Measurements from ENCODE around the gene HOXC11.

The HOXC11 gene

DNA sequence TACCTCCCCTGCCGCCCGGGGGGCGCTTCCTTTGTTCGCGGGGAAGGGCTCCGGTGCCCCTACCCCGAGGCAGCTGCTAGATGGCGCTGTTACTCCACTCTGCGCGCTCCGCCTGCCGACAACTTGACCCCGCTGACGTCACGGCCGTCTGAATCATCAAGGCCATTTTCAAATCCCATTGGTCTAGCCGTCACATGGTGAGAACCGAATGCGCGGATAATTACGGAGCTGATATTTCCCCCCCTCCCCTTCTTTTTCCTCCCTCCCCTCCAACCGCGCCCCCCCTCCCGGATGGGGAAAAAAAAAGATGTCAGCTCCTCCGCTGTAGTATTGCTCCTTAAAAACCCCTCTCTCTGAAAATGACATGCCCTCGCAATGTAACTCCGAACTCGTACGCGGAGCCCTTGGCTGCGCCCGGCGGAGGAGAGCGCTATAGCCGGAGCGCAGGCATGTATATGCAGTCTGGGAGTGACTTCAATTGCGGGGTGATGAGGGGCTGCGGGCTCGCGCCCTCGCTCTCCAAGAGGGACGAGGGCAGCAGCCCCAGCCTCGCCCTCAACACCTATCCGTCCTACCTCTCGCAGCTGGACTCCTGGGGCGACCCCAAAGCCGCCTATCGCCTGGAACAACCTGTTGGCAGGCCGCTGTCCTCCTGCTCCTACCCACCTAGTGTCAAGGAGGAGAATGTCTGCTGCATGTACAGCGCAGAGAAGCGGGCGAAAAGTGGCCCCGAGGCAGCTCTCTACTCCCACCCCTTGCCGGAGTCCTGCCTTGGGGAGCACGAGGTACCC is 12.2 kb downstream of the HOXC11 start, which contains the start of gene HOXC10:
HOXC10 (plus strand) TSS at position 246 of the 791 bp plus-strand sequence; CDS start at position 360, 114 bp downstream.
- DNase-seq (ENCODE audit: low read depth in 1 of 2, low spot score in 1 of 2): peak; percentile 52 to 80

DNA sequence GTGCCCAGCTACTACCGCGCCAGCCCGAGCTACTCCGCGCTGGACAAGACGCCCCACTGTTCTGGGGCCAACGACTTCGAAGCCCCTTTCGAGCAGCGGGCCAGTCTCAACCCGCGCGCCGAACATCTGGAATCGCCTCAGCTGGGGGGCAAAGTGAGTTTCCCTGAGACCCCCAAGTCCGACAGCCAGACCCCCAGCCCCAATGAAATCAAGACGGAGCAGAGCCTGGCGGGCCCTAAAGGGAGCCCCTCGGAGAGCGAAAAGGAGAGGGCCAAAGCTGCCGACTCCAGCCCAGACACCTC is 12.7 kb downstream of the HOXC11 start:
- DNase-seq (ENCODE audit: low read depth in 1 of 2, low spot score in 1 of 2): no peak

DNA sequence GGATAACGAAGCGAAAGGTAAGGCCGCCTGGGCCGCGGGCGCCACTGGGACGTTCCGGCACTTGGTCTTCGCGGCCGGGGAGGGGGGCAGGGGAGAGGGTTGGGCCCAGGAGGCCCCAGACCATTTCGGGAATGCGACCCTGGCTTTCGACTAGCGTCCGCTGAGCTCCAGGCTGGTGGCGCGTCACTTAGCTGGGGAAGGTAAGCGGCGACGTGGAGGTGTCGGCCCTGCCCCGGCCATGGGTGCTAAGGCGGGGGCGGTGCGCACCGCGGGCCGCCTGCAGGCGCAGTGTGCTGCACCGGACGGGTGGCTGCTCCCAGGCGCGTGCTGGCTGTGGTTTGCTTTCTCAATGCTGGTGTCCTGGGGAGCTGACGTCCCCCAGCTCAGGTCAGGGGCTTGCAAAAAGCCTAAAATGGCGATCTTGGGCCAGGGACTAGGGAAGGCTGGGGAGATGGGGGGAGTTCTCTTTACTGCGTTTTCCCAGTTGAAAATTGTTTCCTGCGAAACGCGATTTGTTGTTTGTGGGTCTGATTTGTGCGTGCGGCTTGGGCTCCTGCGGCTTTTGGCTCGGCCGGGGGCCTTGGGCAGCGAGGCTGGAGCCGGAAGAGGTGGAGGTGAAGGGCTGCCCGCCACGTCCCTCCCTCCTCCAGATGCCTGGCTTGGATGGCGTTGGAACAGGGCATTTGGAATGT is 13.2 kb downstream of the HOXC11 start:
- DNase-seq (ENCODE audit: low read depth in 1 of 2, low spot score in 1 of 2): no peak

DNA sequence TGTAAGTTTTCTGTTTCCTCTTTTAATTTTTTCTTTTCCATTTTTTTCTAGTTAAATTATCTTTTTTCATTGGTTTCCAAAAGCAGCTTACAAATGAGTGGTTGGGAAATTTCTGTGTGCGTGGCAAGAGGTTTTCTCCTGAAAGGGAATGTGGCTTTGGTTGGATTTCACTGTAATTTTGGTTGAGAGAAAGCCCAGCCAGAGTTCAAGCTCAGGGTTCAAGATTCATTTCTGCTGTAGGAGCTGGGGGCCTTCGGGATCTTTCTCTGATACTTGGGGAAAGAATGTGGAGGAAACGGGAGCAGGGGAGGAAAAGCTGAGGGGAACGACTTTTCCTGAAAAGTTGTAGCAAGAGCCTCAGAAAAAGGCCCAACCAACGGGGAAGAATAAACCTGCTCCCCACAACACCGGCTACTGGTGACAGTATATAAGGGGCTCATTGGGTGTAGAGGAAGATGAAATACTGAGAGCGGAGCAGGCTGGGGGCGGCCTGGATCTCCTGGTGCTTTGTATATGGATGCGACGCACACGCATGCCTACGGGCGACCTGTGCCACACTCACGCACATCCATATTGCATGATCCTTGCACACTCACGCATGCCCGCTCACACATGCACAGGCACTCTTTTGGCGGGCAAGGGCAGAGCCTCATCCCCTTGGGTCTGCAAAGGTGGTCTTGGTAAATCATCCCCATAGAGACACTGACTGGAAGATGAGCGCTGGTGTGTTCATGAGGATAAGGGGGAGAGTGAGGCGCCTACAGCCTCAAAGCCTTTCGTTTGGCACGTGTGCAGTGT is 14.0 kb downstream of the HOXC11 start:
- no peak for DNase-seq (ENCODE audit: low read depth in 1 of 2, low spot score in 1 of 2)

DNA sequence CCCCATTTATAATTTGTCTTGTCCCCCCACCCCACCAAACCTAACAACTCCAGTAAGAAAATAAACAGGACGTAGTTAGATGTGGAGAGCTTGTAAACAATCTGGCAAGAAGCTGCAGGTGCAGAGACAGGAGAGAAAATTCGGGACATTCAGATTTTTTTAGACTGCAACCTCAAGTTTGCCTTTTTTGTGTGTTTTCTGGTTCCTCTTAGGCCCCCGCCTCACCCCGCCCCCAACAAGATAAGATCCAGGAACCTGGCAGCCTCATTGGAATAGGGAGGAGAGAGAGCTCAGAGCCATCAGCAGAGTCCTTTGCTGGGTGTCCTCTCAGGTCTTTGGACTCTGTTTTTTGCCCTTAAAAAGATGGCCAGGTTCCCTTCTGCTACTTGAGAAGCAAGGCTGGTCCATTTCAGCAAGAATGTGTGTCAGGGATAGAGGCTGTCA is 14.9 kb downstream of the HOXC11 start:
- DNase-seq (ENCODE audit: low read depth in 1 of 2, low spot score in 1 of 2): no peak

DNA sequence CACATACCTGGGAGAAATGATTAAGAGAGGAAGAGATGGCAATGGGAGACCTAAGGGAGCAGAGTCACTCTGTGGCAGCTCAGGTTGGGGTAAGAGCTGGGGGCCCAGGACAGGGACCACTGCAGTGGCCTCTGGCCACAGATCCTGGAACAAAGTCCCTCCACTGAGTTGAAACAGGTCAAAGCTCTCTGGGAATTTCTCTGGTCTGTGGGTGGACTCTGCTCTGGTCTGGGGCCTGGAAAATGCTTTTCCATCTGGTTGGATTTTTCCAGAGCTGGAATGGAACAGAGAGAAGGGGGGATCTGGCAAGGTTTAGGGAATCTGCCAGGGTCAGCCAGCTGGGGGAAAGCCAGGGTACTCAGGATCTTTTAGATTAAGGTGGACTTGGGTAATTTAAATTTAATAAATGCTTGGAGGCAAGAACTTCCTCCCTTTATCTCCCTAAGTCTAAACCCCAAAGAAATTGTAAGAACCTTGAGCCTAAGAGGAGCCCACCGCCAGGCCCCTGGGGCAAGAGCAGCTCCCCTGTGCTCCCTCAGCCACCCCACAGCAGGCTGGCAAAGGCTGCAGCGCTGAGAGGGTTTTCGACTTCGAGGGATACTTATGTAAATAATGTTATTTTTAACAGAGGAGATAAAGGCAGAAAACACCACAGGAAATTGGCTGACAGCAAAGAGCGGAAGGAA is 15.8 kb downstream of the HOXC11 start:
- DNase-seq (ENCODE audit: low read depth in 1 of 2, low spot score in 1 of 2): no peak

DNA sequence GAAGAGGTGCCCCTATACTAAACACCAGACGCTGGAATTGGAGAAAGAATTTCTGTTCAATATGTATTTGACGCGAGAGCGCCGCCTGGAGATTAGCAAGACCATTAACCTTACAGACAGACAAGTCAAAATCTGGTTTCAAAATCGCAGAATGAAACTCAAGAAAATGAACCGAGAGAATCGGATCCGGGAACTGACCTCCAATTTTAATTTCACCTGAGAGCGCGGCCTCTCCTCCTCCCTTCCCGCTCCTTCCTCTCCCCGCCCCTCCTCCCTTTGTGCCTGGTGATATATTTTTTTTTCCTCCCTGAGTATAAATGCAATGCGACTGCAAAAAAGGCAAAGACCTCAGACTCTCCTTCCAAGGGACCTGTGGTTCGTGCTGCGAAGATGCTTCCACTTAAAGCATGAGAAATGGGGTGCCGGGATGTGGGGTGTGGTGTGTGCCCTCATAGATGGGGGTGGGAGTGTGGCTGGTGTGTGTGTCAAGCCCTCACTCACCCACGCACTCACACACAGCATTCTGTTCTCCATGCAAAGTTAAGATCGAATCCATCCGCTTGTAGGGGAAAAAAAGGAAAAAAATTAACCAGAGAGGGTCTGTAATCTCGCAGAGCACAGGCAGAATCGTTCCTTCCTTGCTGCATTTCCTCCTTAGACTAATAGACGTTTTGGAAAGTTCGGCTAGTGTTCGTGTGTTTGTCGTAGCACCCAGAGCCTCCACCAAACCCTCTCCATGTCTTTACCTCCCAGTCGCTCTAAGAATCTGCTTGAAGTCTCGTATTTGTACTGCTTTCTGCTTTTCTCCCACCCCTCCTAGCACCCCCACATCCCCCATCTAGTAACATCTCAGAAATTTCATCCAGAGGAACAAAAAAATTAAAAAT is 16.5 kb downstream of the HOXC11 start:
- no peak for DNase-seq (ENCODE audit: low read depth in 1 of 2, low spot score in 1 of 2)

DNA sequence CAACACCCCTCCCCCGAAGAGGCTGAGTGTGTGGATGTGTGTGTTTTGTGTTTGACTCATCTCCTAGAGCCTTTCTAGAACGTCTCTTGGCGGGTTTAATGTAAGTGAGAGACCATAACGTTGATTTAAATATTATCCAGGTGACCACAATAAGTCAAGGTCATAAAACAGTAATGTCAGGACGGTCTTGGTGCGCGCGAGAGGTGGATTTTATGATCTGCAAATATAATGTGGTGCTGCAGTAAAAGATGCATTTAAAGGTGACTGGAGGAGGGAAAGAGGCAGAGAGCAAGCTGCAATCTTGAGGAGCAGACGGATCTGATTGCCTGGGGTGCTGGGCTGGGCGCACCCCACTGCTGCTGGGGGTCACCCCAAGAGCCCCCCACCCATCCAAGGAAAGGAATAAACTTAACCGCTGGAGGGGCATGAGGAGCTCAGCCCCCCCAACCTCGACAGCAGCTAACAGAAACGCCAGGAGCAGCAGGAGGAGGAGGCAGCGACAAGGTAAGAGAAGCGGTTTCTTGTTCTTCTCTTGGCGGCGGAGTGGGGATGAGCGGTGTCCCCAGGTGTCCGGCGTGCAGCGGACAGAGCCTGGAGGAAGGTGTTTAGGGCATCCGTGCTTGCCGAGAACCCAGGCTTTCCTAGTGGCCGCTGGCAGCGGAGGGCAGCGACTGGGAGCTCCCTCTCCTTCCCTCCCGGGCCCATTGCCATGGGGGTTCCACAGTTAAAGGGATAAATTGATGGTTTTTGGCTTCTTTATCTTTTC is 17.6 kb downstream of the HOXC11 start:
- DNase-seq (ENCODE audit: low read depth in 1 of 2, low spot score in 1 of 2): no peak

DNA sequence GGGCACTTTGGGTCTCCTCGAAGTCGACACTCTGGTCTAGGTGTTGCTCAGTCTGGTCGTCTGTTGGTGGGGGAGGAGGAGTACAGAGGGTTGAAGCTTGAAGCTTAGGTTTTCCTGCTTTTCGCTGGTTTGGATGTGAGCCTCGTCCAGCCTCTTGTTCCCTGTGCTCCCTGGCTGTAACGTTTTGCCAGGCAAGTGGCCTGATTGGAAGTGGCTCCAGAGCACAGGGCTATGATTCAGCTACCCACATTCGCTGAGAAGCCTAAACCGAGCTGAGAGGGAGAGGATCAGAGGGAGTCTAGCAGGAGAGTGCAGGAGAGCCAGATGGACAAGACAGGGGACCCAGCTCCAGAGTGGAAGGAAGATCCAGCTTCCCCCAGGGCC is 18.1 kb downstream of the HOXC11 start:
- DNase-seq (ENCODE audit: low read depth in 1 of 2, low spot score in 1 of 2): no peak

DNA sequence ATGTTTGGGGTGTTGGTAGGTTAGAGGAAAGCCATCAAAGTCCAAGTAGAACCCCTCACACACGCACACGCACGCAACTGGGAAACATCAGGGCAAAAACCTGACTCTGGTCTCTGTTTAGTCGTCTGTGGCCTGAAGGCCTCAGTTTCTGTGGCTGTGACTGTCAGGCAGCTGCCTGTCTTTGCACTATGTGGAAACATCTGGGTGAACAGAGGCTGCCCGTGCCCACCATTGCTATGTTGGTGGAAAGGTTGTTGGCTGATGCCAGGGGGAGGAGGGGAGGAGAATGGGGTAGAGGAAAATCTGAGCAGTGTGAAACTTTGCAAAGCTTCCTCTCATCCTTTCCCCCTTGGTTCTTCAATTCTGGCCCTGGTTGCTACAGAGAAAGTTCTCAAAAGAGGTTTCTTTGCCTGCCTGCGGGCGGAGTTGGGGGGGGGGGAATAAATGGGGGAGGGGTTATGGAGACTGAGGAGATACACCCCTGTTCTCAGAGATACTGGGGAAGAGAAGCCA is 19.5 kb downstream of the HOXC11 start:
- DNase-seq (ENCODE audit: low read depth in 1 of 2, low spot score in 1 of 2): no peak

DNA sequence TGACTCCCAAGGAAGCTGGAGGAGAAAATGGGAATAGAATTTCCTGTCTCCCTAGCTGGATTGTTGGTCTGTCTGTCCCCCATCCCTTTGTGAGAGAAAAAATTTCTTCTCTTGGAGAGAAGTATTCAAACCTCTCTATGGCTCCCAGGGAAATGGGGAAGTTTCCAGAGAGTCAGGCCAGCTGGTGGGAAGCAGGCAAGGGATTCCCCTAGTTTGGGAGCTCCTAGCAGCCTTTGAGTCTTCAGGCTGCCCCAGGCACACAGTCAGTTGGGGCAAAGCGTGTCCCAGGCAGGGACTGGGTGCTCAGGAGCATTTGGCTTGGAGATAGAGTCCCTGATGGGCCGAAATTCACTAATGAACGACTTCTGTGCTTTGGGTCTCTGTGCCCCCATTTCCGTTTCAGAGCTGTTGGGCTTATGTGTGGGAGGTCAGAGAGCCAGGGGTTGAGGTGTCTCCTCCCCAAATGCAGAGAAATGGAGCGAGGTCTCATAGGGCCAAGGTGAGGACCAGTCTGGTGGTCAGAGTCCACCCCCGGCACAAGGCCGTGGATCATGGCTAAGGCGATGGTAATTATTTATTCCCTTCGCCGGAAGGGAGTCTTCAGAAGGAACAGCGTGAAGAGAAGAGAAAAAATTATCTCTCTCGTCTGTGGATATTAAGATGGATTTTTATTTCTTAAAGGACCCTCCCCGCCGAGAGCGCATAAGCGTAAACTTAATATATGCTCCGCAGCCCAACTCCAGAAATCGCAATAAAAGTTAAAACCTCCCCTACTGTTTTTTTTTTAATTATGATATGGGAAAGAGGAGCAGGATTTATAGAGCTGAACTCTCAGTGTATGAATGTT is 20.5 kb downstream of the HOXC11 start:
- no peak for DNase-seq (ENCODE audit: low read depth in 1 of 2, low spot score in 1 of 2)

DNA sequence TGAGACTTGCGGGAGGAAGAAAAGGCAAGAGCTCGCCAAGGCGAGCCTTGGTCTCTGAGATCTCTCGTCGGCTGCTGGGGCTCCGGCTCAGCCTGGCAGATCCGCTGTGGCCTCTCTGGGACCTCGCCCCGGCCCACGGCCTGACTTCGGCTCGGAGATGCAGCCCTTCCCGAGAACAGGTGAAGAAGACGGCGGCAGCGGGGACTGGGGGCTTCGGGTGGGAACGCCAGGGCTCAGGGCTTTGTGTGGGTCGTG is 21.0 kb downstream of the HOXC11 start:
- no peak for DNase-seq (ENCODE audit: low read depth in 1 of 2, low spot score in 1 of 2)

DNA sequence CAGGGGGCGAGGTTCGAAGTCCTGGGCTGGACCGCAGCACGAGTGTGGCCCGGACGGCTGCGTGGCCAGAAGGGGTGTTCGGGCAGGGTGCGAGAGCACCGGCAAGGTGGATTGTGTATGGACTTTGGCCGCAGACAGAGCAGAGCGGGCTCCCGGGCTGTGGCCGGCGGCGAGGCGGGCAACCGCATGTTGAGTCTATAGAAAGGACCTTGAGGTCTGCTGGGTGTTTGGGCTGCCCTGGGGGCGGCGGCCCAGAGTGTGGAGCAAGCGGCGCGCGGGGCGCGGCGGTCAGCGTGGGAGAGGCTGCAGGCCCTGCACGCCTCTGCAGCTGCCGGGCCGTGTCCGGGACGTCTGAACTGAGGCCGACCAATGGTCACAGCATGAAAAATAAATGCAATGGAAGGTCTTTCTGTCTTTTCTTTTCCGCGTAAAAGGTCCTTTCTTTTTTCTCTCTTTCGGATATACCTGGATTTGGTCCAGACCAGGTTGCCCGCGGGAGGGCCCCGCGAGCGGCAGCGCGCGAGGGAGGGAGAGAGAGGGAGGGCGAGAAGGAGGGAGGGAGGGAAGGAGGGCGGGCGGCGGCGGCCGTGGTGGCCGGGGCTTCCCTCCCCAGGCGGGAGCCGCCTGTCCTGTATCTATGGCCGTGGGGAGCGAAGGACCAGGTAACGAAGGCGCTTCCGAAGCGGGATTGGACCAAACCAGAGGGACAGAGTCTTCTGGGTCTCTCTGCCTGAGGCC is 21.5 kb downstream of the HOXC11 start:
- DNase-seq (ENCODE audit: low read depth in 1 of 2, low spot score in 1 of 2): no peak

DNA sequence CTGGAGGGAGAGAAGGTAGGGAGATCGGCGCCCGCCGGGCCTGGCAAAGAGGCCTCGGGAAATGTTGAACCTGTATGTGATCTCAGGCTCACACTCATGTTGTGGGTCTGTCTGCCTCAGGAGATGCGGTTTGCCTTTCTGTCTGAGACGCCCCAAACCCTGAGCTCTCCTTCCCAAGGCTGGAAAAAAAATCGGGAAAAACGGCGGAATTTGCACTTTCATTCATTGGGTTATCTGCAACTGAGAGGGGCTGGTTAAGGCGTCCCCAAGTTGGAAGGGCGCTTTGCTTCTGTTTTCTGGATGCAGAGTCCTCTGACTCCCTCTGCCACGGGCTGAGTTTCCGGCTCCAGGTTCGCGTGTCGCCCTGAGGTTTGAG is 22.1 kb downstream of the HOXC11 start:
- no peak for DNase-seq (ENCODE audit: low read depth in 1 of 2, low spot score in 1 of 2)

DNA sequence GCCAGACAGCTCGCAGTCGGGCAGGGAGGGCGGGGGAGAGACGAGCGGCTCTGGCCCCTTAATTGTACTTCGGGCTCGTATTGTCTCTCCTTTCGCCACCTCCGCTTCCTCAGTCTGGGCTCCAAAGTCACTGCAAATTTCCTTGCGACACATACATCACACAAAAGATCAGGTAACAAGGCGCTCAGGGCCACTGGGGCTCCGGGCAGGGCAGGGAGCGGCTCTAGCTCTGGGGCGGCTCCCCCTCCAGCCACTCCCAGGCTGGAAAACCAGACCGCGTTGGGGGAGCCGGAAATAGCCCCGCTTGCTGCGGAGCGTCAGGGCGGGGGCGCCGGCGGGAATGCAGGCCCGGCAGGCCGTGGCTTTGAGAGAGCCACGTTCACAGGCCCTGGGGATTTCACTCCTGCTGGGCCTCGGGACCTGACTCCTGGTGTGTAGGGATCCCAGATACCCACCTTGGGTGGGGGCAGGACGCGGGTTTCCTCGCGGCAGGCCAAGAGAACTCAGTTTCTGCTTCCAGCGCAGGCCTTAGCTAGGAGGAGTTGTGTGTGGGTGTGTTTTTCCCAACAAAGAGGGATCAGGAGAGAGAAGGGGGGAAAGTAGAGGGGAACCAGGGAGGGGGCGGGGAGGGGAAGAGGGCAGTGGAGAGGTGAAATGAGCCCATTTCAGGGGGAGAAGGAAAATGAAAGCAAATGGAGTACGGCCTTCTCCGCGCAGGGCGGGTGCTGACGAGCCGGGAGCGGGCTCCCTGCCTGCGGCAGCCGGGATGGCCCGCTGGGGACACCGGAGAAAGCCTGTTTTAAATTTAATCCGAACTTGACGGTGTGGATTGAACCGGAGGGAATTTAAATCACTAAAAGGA is 22.7 kb downstream of the HOXC11 start:
- no peak for DNase-seq (ENCODE audit: low read depth in 1 of 2, low spot score in 1 of 2)

DNA sequence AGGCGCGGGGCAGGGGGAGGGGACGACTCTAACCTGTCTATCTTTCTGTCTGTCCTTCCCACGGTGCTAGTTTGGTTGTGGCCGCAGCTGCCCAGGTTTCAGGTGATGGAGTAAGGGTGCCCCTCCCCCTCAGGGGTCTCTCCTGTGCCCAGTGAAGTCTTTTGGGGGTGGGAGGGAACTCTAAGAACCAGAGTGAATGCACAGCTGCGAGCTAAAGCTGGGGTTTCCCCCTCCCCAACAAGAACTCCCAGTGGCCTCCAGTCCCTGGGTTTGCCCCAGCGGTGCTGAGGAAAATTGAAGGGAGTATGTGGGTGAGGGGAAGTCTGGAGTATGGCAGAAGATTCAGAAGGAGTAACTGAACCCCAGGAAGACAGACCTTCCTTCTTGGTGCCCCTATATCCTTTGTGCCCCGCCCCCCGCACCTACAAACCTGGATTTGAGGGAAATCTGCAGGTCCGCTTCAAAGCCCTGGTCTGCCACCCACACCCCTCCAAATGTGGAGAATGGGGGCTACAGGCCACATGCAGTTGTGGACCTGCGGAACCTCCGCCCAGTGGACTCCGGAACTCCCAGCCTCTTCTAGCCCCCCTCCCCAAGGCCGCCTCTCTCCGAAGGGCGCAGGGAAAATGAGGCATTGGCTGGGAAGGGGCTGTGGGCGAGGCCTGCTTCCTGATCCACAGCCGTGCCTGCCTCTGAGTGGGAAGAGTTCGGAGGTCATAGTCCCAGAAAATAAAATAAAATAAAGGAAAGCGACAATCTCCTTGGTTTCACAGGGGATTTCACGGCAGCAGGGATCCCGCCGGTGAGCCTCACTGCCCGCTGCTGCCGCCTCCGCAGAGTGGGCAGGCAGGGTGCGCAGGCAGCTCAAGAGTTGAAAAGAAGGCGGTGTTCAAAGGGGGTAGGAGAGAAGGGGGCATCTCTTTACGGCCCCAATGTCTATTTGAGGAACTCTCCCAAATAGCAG is 23.6 kb downstream of the HOXC11 start:
- DNase-seq (ENCODE audit: low read depth in 1 of 2, low spot score in 1 of 2): no peak
